Rectal smooth muscle tissue (tissue), 1 donor: ENCODE results near the gene EGFL6.

ENCODE experiments used
- H3K27ac ChIP-seq: one replicate; pipeline ENCODE4 v1.7.0; 2013; ENCODE audit warnings: low read depth, low read length, inconsistent platforms
- H3K27me3 ChIP-seq: one replicate; pipeline ENCODE4 v1.7.0; 2013; ENCODE audit warnings: low read length; ENCODE audit not compliant: control insufficient read depth, insufficient read depth
- H3K36me3 ChIP-seq: one replicate; pipeline ENCODE4 v1.7.0; 2013; ENCODE audit warnings: low read length; ENCODE audit not compliant: control insufficient read depth, insufficient read depth
- H3K4me1 ChIP-seq: one replicate; pipeline ENCODE4 v1.7.0; 2013; ENCODE audit warnings: low read length; ENCODE audit not compliant: control insufficient read depth, insufficient read depth
- H3K4me3 ChIP-seq: one replicate; pipeline ENCODE4 v1.7.0; 2013; ENCODE audit warnings: low read length
- H3K9ac ChIP-seq: one replicate; pipeline ENCODE4 v1.7.0; 2013; ENCODE audit warnings: low read length

Gene EGFL6, protein sequence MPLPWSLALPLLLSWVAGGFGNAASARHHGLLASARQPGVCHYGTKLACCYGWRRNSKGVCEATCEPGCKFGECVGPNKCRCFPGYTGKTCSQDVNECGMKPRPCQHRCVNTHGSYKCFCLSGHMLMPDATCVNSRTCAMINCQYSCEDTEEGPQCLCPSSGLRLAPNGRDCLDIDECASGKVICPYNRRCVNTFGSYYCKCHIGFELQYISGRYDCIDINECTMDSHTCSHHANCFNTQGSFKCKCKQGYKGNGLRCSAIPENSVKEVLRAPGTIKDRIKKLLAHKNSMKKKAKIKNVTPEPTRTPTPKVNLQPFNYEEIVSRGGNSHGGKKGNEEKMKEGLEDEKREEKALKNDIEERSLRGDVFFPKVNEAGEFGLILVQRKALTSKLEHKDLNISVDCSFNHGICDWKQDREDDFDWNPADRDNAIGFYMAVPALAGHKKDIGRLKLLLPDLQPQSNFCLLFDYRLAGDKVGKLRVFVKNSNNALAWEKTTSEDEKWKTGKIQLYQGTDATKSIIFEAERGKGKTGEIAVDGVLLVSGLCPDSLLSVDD

GRCh38 chrX:13569479-13570260 lies at the start of gene EGFL6:
Gene EGFL6, plus strand, starts transcription at chrX:13569601. Its CDS starts 261 bp downstream, at chrX:13569862.
- H3K4me3 ChIP-seq, result no peak within 1 kb of the TSS
- H3K4me1 ChIP-seq, result no peaks in the 10 kb centered on the region
- no peak within 1 kb of the TSS for H3K27ac ChIP-seq
- peaks cover 10% of the 10 kb centered on the region for H3K27me3 ChIP-seq
- no peaks in the 10 kb centered on the region for H3K36me3 ChIP-seq
- no peak within 1 kb of the TSS for H3K9ac ChIP-seq

DNA sequence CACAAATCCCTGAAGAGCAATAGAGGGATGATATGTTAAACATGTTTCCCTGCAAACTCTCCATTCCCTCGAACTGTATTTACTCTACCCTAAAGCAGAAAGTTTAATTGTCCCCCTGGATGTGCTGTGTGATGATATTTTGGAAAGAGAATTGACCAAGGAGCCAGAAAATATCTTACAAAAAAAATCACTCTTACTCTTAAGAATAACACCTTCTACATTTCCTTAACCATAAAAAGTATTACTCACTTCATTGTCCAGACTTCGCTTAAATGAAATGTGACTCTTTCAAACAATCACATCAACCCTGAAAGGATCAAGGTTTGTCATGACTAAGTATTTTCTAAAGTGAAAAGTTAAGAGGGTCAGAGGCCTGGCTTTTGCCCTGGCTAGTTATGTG lies 49.0 kb upstream of the EGFL6 start:
- H3K27ac ChIP-seq, result no peak overlapping the region
- no peaks in the 10 kb centered on the region for H3K27me3 ChIP-seq

DNA sequence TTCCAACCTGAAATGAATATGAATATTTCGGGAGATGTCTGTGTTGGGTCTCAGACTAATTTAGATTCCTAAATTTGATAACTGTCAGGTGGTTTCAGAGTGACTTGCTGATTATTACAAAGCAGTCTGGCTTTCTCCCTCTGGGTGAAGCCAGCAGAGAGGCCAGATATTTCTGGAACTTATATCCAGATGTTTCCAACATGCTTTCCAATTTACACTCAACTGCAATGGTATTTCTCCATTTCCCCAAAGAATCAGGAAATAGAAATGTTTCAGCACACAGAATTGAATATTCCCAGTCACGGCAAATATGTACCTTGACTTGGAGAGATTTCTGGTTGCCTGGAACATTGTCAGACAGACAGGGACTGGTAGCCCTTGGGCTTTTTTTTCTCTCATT lies 48.5 kb upstream of the EGFL6 start:
- H3K27me3 ChIP-seq, result no peaks in the 10 kb centered on the region
- no peak overlapping the region for H3K27ac ChIP-seq
- no peaks in the 10 kb centered on the region for H3K4me1 ChIP-seq
- no peak overlapping the region for H3K4me3 ChIP-seq
- no peak overlapping the region for H3K9ac ChIP-seq
- H3K36me3 ChIP-seq, result no peaks in the 10 kb centered on the region

More for the DNA sequence above, 49.0 kb upstream of the EGFL6 start:
- no peak overlapping the region for H3K9ac ChIP-seq
- H3K4me3 ChIP-seq, result no peak overlapping the region
- no peaks in the 10 kb centered on the region for H3K36me3 ChIP-seq
- no peaks in the 10 kb centered on the region for H3K4me1 ChIP-seq

DNA sequence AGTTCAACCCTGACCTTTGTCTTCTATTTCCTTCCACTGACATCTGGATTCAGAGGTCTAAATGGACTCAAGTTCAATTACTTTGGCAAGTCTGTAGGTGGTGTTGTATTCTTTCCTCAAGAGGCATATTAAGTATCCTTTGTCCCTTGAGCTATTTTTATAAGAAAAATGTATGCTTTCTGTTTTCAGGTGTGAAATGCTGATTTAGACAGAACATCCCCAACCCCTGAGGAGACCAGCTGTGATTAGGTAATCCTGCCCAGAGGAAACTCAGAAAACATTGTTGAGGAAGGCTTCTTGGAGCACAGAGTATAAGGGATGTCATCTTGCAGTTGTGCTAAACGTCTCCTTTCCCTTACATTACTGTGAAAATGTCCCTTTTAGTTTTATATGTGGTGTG lies 46.6 kb upstream of the EGFL6 start:
- Histone ChIP-seq H3K36me3 (no peaks in the 10 kb centered on the region), H3K27me3 (no peaks in the 10 kb centered on the region), H3K4me1 (no peaks in the 10 kb centered on the region), H3K9ac (no peak overlapping the region), H3K4me3 (no peak overlapping the region), H3K27ac (no peak overlapping the region)

DNA sequence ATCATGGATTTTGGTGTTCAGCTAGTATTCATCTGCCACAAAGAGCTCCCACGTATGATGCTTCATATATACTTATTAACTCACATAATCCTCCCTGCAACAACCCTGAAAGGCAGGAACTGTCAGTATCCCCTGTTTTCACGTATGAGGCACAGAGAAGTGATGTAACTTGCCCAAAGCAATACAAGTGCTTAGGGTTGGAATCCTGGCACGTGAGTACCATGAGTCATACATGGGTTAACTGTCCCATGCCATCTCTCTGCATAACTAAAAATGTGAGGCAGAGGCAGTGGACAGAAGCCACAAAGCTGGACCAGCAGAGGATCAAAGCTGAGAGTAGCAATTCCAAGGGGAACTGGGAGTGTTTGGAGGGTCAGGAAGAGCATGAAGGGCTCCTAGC lies 35.7 kb upstream of the EGFL6 start:
- H3K4me1 ChIP-seq, result no peaks in the 10 kb centered on the region
- H3K4me3 ChIP-seq, result no peak overlapping the region
- H3K27me3 ChIP-seq, result peaks cover 3% of the 10 kb centered on the region
- no peak overlapping the region for H3K27ac ChIP-seq
- H3K9ac ChIP-seq, result no peak overlapping the region
- no peaks in the 10 kb centered on the region for H3K36me3 ChIP-seq

DNA sequence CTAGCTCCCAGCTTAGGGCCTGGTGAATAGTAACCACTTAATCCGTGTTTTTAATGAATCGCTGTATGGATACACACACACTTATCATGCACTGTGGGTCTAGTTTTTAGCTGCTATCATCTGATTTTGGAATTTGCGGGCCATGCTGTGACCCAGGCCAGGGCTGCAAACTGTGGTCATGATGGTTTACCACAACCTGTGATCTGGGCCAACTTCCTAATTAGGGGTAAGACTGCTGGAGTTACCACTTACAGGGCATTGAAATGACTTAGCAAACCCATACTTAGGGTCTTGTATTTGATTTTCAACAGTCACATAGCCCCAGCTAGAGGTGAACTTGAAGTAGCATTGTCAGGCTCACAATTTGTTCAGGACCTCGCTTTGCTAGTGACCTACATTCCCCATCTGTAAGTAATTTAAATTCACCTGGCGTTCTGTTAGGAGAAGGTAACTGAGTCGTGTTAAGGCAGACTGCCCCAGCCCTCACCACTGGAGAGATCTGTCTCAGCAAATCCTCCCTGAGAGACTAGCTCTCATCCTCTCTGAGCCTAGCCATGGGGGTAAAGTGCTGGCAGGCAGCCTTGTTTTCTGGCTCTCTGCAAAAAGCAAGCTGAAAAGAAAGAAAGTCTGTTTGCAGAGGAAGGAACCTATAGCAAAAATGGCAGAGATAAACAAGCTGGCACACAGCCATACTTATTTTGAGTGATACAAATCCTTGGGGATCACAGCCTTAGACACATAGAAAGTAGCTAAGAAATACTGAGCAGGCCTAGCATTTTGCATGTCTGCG lies 33.8 kb upstream of the EGFL6 start:
- no peaks in the 10 kb centered on the region for H3K36me3 ChIP-seq
- no peak overlapping the region for H3K4me3 ChIP-seq
- H3K27me3 ChIP-seq, result peaks cover 3% of the 10 kb centered on the region
- H3K27ac ChIP-seq, result no peak overlapping the region
- H3K4me1 ChIP-seq, result no peaks in the 10 kb centered on the region
- H3K9ac ChIP-seq, result no peak overlapping the region

DNA sequence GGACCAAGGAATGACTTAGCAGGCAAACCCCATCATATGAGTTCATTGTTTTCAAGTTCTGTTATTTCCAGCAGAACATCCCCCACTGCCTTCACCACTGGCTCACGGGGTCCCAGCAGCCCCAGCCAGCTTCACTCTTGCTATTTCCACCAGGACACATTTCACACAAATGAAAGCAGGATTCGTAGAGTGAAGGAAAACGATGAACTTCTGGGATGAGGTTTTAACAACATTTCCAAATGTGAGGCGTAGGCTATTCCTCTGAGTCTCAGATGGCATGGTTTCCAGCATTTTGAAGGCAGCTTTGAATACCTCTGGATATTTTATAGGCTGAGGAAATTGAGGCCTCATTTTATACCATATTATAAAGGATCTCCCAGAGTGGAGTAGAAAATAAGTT lies 32.9 kb upstream of the EGFL6 start:
- no peaks in the 10 kb centered on the region for H3K36me3 ChIP-seq
- H3K4me1 ChIP-seq, result no peaks in the 10 kb centered on the region
- H3K9ac ChIP-seq, result no peak overlapping the region
- H3K27ac ChIP-seq, result no peak overlapping the region
- no peak overlapping the region for H3K4me3 ChIP-seq
- H3K27me3 ChIP-seq, result peaks cover 3% of the 10 kb centered on the region

GRCh38 chrX:13538414-13538813 lies 31.0 kb upstream of the EGFL6 start:
- Histone ChIP-seq H3K4me1 (no peaks in the 10 kb centered on the region), H3K27ac (no peak overlapping the region), H3K9ac (no peak overlapping the region), H3K27me3 (peaks cover 3% of the 10 kb centered on the region), H3K4me3 (no peak overlapping the region), H3K36me3 (no peaks in the 10 kb centered on the region)

GRCh38 chrX:13540602-13541001 lies 28.8 kb upstream of the EGFL6 start:
- no peak overlapping the region for H3K27ac ChIP-seq
- H3K9ac ChIP-seq, result no peak overlapping the region
- H3K4me3 ChIP-seq, result no peak overlapping the region
- H3K4me1 ChIP-seq, result no peaks in the 10 kb centered on the region
- H3K36me3 ChIP-seq, result no peaks in the 10 kb centered on the region
- no peaks in the 10 kb centered on the region for H3K27me3 ChIP-seq

DNA sequence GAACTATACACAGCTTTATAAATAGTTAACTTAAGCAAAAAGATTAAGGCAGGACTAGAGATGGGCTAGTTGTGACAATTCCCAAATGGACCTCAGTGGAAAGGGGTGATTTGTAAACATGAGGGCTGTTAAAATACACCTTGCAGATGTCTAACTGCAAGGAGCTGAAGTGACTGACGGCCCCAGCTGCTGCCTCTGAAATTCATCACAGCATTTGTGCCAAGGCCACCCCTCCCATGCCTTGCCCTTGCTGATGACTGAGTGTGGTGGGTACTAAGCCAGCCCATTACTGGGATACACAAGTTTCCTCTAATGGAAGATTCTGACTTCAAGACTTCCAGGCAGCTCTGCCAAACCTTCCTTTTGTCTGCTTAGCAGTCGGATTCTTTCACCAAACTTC lies 23.7 kb upstream of the EGFL6 start:
- no peaks in the 10 kb centered on the region for H3K36me3 ChIP-seq
- peaks cover 4% of the 10 kb centered on the region for H3K27me3 ChIP-seq

GRCh38 chrX:13547671-13548070 lies 21.7 kb upstream of the EGFL6 start:
- Histone ChIP-seq H3K9ac (no peak overlapping the region), H3K27me3 (peaks cover 4% of the 10 kb centered on the region), H3K4me3 (no peak overlapping the region), H3K27ac (no peak overlapping the region), H3K36me3 (no peaks in the 10 kb centered on the region), H3K4me1 (no peaks in the 10 kb centered on the region)

More for the DNA sequence above, 23.7 kb upstream of the EGFL6 start:
- Histone ChIP-seq H3K27ac (no peak overlapping the region), H3K4me1 (no peaks in the 10 kb centered on the region), H3K4me3 (no peak overlapping the region), H3K9ac (no peak overlapping the region)

DNA sequence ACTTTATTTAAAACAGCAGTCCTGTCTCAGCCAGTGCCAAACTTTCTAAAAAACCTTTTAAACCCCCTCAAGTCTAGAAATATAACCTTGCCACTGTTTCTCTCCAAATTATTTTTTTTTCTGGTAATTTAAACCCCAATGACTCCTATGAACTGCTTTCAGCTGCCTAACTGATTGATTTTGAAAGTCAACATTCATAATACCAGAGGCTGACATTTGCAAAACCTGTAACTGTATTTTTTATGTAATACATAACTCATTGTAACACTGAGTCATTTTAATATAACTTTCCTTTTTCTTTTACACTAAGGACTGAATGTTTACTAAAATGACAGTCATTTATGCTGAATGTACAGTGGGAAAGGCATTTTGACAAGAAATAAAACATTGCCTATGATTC lies 19.1 kb upstream of the EGFL6 start:
- no peak overlapping the region for H3K9ac ChIP-seq
- H3K36me3 ChIP-seq, result no peaks in the 10 kb centered on the region
- no peaks in the 10 kb centered on the region for H3K4me1 ChIP-seq
- H3K27ac ChIP-seq, result no peak overlapping the region
- H3K4me3 ChIP-seq, result no peak overlapping the region
- H3K27me3 ChIP-seq, result peaks cover 7% of the 10 kb centered on the region
